Activated CD4-positive, CD25-positive, alpha-beta regulatory T cell treated with anti-CD3 and anti-CD28 coated beads, Interleukin-2, amount 50 U/mL, for 72 hours (primary cell): Measurements from ENCODE around the gene NADK2.
"Not testable (repeated sequence)": the region's sequence is repeated elsewhere in the genome, so short reads cannot be mapped to it uniquely, and the experiment has no call there.

Experiments used
- DNase-seq: peaks from one replicate; pipeline ENCODE4 v3.0.0; 2021

Gene NADK2

DNA sequence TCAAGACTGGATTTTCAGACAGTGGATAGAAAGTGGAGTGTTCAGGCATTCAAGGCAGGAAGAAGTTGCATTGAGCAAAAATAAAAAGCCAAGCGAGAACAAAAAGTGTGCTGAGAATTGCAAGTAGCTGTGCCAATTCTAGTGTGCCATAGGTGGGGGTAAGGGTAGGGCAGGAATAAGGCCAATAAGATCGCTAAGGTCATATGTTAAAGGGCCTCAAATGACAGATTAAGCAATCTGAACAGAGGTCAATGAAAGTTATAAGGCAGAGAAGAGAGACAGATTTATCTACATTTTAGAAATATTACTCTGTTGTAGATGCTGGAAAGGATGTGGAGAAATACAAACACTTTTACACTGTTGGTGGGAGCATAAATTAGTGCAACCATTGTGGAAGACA, 36.4 kb downstream of the NADK2 start:
- DNase-seq: no peak

DNA sequence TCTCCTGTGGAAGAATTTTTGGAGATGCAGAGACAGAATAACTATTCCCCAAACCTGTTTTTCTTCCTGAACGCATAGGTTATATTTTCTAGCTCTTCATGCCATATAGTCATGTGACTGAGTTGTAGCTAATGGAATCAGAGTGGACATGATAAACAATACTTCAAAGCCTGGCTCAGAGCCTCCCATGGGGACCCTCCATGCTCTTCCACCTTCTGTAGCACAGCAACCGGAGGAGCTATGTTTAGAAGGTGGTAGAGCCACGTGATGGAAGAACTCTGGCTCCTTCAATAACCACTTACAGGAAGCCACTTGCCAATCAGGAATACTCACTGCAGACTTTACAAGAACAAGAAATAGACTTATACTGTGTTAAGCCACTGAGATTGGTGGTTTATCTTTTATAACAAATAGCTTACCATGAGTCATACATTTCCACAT, 39.2 kb downstream of the NADK2 start:
- DNase-seq: no peak

DNA sequence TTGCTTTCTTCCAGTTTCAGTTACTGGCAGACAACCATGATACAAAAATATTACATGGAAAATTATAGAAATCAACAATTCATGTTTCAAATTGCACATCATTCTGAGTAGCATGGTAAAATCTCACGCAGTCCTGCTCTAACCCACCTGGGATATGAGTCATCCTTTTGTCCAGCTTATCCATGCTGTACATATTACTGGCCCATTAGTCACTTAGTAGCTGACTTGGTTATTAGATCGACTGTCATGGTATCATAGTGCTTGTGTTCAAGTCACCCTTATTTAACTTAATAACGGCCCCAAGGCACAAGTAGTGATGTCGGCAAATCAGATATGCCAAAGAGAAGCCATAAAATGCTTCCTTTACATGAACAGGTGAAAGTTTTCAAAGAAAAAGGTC, 41.2 kb downstream of the NADK2 start:
- DNase-seq: no peak

DNA sequence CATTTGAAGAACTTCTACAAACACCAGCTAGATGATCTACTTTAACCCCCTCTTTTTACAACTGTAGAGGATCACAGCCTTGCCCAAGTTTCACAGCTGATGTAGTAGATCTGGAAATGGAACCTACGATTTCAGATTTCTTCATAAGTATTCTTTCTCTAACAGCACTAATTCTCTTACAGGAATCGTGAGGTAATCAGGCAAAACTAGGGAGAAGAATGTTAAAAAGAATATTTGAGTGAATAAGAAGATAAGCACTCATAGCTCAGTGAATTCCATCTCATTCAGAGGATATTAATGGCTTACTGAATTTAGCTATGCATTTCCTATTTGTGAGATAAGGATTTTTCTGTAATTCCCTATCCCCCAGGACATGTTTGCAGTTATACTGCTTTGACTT, 42.1 kb downstream of the NADK2 start:
- DNase-seq: no peak

DNA sequence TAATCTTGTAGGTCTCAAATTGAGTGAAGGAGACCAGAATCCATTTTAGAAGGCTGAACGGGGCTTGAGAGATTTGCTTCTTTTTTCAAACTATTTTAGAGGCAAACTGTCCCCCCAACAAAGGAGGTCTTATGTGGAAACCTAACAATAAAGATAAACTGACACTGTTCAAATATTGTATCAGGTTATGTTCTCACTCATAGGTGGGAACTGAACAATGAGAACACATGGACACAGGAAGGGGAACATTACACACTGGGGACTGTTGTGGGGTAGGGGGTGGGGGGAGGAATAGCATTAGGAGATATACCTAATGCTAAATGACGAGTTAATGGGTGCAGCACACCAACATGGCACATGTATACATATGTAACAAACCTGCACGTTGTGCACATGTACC, 42.9 kb downstream of the NADK2 start:
- DNase-seq: not testable (repeated sequence)

DNA sequence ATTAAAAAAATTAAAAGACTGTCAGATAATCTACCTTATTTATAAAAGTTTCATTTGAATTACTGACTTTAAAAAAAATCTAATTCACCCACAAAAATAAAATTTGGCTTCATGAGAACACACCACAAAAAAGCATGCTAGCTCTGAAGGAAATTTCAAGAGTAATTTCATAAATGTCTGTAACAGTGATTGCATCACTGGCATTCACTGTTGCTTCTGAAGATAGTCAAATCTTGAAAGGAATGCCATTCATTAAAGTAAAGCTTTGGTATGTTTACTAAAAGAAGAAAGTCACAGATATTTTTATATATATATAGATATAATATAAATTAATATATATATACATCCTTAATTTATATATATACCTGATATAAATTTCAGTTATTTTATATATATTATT, 43.4 kb downstream of the NADK2 start:
- DNase-seq: no peak

DNA sequence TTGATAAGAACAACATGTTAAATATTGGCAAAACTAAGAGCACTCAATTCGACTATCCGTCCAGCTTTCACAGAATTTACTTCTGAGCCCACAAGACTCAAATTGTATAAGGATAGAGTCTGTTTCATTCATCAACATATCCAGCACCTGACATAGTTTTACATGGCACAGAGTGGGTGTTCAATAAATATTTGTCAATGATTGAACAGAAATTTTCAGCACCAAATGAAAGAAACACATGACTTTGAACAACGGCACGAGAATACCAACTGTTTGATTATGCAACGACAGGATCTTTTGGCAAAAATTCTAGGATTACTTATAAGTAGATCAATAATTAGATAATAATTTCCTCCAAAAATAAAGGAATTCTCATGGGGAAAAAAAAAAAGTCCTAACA, 48.0 kb downstream of the NADK2 start:
- DNase-seq: no peak

DNA sequence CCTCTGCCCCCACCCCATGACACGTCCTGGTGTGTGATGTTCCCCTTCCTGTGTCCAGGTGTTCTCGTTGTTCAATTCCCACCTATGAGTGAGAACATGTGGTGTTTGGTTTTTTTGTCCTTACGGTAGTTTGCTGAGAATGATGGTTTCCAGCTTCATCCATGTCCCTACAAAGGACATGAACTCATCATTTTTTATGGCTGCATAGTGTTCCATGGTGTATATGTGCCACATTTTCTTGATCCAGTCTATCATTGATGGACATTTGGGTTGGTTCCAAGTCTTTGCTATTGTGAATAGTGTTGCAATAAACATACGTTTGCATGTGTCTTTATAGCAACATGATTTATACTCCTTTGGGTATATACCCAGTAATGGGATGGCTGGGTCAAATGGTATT, 57.3 kb downstream of the NADK2 start:
- not testable (repeated sequence) for DNase-seq

DNA sequence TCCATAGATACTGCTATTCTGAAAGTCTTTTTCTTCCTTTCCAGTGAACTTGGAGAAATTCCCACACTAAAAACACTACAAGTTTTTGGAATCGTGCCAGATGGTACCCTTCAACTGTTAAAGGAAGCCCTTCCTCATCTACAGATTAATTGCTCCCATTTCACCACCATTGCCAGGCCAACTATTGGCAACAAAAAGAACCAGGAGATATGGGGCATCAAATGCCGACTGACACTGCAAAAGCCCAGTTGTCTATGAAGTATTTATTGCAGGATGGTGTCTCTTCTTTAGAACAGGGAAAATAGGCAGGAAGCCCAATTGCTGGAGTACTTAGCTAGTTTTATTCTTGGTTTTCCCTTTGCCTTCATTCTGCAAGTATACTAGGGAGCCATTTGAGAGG, 60.0 kb downstream of the NADK2 start:
- no peak for DNase-seq

DNA sequence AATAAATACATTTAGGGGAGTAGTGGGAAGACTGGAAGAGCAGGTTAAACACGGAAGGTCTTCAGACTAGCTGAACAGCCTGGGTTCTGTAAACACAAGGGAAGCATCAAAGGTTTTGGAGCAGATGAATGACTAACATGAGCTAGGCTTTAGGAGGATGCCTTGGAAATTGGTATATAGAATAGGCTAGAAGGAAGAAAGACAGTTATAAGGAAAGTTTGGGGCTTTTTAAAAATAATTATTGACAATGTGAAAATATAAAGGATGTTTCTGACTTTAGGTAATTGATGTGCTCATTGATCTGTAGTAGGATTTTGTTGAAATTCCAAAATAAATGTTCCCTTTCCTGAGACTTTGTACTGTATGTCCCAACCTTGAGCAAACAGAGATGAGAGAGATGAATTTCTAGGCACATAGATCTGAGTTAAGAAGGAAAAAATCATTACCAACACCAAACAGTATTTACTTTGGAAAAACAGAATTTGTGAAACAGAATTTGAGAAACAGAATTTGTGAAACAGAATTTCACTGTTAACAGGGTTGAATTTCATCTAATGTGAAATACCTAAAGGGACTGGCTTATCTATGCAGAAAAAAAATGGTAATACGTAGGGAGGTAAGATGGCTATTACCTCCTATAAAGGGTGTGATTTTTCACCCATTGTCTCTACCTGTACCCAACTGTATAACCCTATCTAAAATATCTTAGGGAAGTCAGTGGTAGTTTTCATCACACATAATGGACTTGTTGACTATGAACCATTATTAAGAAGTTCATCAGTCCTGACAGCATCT, 61.0 kb downstream of the NADK2 start:
- no peak for DNase-seq

DNA sequence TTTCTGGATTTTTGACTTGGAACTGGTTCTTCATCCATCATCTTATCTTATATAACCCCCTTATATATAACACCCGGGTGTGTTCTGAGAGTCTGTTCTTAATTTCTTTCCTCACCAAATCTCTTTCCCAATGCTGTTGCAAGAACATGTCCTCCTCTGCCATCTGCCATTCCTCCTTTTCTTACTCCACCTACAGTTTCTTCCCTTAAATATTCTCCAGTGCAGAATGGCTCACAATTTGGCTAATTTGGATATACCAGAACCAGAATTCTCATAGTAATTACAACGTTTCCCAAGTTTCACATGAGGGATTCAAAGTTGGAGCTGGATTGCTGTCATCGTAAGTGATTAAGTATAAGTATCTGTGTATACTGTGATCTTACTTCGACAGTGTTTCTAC, 61.8 kb downstream of the NADK2 start:
- DNase-seq: no peak

DNA sequence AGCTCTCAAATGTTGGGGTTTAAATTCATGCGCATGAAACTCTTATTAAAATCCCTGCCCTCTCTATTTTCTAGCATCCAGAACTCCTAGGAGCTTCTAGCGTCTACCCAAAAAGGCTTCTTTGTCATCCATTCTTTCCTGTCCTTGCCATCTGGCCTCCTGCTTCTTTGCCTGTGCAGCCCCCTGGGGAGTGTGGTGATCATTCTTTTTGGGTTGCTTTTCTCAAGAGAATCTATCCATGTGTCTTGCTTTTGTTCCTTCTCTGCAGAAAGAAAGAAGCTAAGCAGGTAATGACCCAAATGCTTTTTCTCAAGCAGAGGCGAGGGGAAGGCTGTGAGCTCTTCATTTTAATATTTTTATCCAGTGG, 63.2 kb downstream of the NADK2 start:
- no peak for DNase-seq

DNA sequence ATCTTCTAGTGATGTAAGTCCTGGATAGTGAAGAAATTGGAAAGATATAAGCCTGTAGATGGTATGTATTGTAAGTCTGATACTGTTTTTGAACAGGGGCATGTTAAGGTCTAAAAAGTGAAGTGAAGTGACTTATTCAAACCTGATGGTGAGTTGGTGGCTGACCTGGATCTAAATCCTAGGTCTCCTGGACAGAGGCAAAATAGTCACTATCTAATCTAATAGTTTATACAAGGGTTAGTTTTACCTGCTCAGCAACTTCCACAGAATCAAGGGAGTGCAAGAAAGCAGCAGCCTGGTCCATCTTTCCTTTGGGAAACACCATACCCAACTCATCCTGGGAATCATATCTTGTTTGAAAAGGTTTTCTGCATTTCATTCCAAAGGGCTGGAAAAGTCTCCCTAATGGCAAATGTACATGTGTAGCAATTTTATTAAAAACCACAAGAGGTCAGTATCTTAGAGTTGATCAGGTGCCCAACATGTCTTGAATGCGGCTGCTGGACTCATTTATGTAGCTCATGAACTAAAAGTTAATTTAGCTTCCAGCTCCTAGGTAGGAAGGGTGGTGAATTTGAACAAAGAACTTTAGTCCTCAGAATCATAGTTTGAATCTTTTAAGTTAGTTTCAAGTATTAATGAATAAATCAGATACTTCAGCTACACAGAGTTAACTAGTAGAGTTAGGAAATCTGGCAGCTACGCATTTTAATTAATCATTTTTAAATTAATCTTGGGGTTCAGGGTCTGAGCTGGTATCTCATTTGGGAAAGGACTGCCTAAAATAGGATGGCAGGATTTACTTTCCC, 63.8 kb downstream of the NADK2 start:
- DNase-seq: no peak

DNA sequence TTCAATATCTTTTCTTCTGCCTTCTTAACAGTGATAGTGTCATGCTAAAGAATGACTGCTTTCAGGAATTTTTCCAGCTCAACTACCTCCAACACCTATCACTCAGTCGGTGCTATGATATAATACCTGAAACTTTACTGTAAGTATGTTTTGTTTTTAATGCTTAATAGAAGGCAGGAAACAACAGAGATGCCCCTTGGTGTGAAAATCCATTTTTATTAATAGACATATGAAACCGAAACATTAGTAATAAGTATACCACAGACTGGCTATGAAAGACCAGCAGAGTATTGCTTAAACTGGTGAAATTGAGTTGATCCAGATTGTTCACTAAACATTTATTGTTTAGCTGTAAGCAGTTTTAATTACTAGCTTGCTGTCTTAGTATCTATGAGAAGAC, 64.6 kb downstream of the NADK2 start:
- no peak for DNase-seq

DNA sequence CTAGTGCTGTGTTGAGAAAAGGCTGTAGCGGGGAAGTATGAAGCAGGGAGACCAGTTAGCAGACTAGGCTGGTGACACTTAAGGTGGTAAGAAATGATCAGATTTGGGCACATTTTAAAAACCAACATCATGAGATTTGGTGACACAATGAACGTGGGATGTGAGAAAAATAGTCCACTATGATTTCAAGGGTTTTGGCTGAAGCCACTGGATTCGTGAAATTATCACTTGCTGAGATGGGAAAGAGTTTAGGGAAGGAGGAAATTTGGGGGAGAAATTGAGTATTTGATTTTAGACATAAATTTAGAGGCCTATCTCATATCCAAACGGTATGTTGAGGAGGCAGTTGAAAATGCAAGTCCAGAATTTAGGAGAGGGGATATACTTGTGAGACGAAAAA, 66.7 kb downstream of the NADK2 start:
- DNase-seq: no peak

DNA sequence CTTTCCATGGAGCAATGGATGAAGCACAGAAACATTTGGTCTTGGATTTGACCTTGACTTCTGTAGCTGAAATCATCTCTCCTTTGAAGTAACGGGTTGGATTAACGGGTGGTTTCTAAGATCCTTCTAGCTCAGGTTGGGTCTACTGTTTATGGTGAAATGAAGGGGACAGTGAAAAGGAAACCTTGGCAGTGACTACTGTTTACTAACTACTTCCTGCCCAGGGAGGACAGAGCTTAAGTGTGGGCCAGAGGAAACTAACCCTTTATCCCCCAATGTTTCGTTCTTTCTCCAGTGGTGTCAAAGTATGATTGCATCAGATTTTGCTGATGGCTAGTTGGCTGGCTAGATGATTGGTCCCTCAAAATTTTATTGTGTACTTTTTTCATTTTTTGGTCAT, 67.6 kb downstream of the NADK2 start:
- DNase-seq: no peak

DNA sequence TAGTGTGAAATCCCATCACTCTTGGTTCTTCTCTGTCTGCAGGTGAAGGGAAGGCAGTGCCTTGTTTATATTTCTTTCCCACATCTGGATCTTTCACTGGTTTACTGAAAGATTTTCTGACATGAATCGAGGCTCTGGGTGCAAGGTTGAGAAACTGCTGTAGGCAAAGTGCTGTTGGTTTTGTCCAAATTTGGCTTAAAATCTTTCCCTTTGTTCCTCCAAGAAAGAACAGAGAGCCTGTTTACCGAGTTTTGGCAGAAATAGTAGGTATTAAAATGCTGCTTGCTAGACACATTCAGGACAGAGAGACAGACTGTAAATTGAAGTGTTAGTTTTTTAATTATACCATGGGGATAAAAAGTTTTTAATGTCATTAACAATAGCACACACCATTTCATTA, 68.3 kb downstream of the NADK2 start:
- DNase-seq: no peak

DNA sequence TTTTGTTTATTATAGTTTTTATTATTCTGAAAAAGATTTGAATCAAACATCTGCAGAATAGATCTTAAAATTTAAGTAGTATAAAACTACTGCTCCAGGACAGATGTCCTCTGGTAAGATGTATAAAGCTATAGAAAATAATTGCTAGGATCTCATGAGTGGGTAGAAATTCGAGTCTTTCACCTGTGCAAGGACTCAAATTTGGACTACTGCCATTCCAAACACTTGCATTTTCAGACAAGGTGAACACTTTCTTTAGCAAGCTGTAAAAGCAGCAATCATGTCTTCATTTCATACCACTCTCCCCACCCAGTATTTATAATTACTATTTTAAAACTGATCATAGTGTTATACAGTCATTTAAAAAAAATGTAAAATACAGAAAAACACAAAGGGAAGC, 69.1 kb downstream of the NADK2 start:
- no peak for DNase-seq

DNA sequence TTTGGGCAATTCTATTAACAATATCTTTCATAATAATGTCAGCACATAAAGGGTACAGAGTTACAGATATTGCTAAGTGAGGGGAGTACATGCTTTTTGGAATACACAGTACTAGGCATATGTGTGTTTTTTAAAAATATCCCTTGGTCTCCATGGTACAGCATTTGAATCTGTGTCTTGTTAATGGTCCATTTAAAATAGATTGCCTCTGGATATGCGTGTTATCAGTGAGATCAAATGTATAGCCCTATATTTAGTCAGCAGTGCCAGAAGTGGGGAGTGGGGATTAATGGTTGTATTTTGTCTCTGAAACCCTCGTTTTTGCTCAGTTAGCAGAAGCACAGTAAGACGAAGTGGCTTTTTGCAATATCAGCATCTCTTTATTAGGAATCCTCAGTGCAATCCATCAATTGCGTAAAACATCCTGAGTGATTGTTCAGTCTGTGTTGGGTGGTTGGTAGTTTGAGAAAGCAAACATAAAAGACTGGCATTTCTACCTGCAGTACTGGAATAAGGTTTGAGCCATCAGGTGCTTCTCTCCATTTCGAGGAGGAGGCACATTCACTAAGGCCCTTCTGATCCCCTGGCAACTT, 70.8 kb downstream of the NADK2 start:
- DNase-seq: no peak

DNA sequence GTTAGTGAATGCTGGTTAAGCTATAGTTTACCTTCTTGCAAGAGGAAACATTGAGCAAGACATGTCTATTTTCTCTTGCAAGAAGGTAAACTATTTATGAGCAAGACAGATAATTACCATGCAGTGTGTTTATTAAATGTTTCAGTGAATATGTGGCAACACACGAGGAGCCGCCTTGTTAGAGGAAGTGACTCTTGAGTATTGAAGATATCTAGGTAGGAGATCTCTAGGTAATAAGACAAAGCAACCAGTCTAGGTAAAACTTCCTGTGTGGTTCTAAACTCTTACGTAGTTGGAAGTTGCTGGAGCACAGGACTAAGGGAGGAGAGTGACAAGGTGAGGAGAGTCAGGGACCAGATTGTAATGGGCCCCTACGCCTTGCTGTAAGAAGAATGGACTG, 73.0 kb downstream of the NADK2 start:
- no peak for DNase-seq

DNA sequence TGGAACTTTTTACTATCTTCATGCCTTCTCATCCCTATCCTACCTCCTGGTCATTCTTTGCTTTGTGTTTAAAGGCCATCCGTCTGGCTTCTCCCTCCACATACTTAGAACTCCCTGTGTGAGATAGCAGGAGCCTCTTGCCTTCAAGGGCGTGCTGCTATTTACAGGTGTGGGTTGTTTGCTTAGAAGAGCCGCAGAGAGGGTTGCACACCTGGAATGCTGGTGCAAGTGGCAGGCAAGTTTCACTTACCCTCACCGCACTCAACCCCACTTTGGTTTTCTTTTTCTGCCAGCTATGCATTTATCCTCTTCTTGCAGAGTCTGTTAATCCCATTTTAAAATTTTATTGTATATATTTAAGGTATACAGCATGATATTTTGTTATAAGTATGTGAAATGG, 77.3 kb downstream of the NADK2 start:
- DNase-seq: no peak

DNA sequence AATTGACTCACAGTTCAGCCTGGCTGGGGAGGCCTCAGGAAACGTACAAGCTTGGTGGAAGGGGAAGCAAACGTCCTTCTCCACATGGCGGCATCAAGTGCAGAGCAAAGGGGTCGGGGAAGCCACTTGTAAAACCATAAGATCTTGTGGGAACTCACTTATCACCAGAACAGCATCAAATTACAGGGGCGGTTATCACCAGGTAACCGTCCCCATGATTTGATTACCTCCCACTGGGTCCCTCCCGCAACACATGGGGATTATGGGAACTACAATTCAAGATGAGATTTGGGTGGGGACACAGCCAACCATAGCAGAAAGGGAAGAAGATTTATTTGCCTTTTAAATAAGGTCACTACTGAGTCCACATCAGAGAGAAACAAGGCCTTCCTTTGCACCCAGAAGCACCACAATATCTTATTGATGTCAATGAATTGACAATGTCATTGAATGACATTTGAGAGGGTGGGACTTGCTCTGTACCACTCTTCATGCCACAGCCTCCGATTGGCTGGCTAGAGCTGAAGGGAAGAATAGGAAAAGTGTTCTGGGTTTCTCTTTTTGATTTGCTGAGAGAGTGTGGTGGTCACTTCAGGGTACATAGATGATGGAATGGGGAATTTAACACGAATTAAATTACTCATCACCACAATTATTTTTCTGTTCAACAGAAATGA, 78.8 kb downstream of the NADK2 start:
- DNase-seq: no peak

DNA sequence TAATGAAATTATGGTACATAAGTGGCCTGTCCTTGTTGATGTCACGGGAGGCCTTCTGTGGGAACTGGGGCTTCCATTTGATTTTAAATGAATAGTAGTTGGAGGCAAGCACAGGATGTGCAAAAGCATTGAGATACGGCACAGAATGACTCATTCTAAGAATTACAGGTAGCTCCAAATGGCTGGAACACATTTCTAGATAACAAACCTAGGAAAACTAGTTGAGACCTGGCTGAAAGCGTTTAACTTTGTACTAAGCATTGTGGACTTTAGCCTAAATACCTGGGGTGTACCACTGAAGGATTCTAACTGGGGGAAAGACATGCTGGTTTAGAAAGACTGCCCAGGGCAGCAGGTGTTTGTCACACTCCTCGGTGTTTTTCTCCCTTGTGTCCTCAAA, 80.4 kb downstream of the NADK2 start:
- no peak for DNase-seq

DNA sequence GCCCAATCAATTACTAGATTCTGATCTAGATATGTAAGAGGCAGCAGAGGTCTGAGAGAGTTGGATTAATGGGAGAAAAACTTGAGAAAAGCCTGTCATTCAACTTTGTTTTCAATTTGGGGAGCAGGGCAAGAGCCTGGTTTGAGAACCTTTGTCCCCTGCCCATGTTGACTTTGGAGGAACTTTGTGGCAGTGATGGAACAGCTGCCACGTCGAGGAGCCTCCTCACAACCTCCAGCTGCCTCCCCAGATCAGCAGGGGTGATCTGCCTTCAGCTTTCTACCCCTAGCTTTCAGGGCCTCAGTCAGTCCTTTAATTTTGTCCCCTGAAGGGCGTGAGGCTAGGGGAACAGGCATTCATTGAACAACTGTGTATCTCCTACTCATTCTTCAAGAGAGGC, 81.1 kb downstream of the NADK2 start:
- no peak for DNase-seq
